ENCODE data around the gene SMPD2.

DNA sequence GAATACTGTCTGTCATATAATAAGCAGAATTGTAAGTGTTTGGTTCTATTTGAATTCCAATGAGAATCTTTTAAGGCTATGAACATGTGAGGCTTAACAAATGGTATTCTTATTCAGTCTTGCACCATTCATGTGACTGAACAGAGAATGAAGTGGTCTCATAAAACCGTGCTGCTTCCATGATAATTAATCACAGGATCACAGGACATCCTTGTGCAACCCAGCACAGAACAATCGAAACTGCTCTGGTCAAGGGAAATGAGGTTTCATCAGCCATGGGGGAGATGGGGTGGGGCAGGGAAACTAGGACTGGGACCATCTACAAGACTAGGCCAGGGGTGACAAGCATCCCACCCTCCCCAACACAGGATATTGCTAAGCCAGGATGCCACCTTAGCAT is 6.1 kb upstream of the SMPD2 start:
- TF ChIP-seq, protein P1, sequence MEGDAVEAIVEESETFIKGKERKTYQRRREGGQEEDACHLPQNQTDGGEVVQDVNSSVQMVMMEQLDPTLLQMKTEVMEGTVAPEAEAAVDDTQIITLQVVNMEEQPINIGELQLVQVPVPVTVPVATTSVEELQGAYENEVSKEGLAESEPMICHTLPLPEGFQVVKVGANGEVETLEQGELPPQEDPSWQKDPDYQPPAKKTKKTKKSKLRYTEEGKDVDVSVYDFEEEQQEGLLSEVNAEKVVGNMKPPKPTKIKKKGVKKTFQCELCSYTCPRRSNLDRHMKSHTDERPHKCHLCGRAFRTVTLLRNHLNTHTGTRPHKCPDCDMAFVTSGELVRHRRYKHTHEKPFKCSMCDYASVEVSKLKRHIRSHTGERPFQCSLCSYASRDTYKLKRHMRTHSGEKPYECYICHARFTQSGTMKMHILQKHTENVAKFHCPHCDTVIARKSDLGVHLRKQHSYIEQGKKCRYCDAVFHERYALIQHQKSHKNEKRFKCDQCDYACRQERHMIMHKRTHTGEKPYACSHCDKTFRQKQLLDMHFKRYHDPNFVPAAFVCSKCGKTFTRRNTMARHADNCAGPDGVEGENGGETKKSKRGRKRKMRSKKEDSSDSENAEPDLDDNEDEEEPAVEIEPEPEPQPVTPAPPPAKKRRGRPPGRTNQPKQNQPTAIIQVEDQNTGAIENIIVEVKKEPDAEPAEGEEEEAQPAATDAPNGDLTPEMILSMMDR (IDR thresholded peaks at IDR 0.05), result no peak
- TF ChIP-seq POLR2A (IDR thresholded peaks at IDR 0.05), result no peak

Data from uterus (tissue), 2 donors.